ENCODE data around the gene UGT3A2. TPM values are rescaled to one million over a fixed set of nuclear protein-coding genes. Genes with fewer than 3 reads are reported as not detected.

Gene UGT3A2
- polyA plus RNA-seq, 1 donor (not counting 4 experiments of a cell fraction or from before 2014, with no cell fraction given) = 0.07 TPM

DNA sequence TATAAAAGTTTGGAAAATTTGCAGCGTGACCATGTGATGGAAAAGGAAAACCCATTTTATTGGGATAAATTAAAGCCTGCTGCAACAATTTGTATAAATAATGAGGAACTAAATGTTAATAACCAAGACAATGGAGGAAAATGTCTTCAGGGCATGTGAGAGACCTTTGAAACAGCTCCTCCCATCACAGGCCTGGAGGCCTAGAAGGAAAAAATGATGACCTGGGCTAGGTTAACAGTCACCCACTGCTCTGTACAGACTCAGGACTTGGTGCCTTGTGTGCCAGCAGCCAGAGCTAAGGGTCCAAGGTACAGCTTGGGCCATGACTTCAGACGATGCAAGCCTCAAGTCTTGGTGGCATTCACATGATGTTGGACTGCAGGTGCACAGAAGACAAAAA, 53.5 kb downstream of the UGT3A2 start:
- Histone ChIP-seq H3K9ac (ENCODE audit: control insufficient read depth, extremely low read depth, insufficient read depth, low read length) (no peak overlapping the region), H3K9me3 (ENCODE audit: control insufficient read depth, low read depth, low read length) (peaks cover 2% of the 10 kb centered on the region), H4K20me1 (ENCODE audit: control insufficient read depth, extremely low read depth, insufficient read depth, low read length) (no peaks in the 10 kb centered on the region), H3K36me3 (ENCODE audit: control insufficient read depth in 2 of 2, extremely low read depth in 1 of 2, insufficient read depth in 2 of 2, low read length in 2 of 2) (no peaks in the 10 kb centered on the region), H3K9me1 (ENCODE audit: control insufficient read depth, extremely low read depth, insufficient read depth, low read length) (no peaks in the 10 kb centered on the region), H2AFZ (ENCODE audit: control insufficient read depth, low read length) (no peak overlapping the region), H3K4me1 (ENCODE audit: control insufficient read depth, extremely low read depth, insufficient read depth, low read length) (no peaks in the 10 kb centered on the region), H3K4me3 (ENCODE audit: control insufficient read depth in 2 of 3, extremely low read depth in 1 of 3, insufficient read depth in 2 of 3, low read depth in 1 of 3, low read length in 3 of 3) (no peak overlapping the region), H3K4me2 (ENCODE audit: control insufficient read depth, extremely low read depth, insufficient read depth, low read depth, low read length) (no peak overlapping the region), H3K27me3 (ENCODE audit: control insufficient read depth, extremely low read depth, insufficient read depth, low read length) (no peaks in the 10 kb centered on the region), H3K27ac (ENCODE audit: control insufficient read depth, insufficient read depth, low read length) (no peak overlapping the region), H3K79me2 (ENCODE audit: control insufficient read depth, insufficient read depth, low read length) (no peaks in the 10 kb centered on the region)
- TF ChIP-seq EZH2 (IDR thresholded peaks at IDR 0.05; ENCODE audit: low read length) = no peak
- TF ChIP-seq, protein P1, sequence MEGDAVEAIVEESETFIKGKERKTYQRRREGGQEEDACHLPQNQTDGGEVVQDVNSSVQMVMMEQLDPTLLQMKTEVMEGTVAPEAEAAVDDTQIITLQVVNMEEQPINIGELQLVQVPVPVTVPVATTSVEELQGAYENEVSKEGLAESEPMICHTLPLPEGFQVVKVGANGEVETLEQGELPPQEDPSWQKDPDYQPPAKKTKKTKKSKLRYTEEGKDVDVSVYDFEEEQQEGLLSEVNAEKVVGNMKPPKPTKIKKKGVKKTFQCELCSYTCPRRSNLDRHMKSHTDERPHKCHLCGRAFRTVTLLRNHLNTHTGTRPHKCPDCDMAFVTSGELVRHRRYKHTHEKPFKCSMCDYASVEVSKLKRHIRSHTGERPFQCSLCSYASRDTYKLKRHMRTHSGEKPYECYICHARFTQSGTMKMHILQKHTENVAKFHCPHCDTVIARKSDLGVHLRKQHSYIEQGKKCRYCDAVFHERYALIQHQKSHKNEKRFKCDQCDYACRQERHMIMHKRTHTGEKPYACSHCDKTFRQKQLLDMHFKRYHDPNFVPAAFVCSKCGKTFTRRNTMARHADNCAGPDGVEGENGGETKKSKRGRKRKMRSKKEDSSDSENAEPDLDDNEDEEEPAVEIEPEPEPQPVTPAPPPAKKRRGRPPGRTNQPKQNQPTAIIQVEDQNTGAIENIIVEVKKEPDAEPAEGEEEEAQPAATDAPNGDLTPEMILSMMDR (optimal IDR thresholded peaks at IDR 0.05 in 1 of 3, IDR thresholded peaks at IDR 0.05 in 1 of 3, conservative IDR thresholded peaks at IDR 0.05 in 1 of 3; ENCODE audit: extremely low read depth in 1 of 3, insufficient read depth in 2 of 3, low read length in 3 of 3) = no peak
- dilution Hi-C loops (cut with MboI; ENCODE audit: extremely low pct_ligation_motif_present, low sequenced_read_pairs) = no loop called here
- DNase-seq (ENCODE audit: low read depth, low spot score) = no peak
- FAIRE-seq = no peak

- TF ChIP-seq, protein P1 (optimal IDR thresholded peaks at IDR 0.05 in 1 of 3, IDR thresholded peaks at IDR 0.05 in 1 of 3, conservative IDR thresholded peaks at IDR 0.05 in 1 of 3; ENCODE audit: extremely low read depth in 1 of 3, insufficient read depth in 2 of 3, low read length in 3 of 3) = no peak
- TF ChIP-seq EZH2 (IDR thresholded peaks at IDR 0.05; ENCODE audit: low read length) = no peak
- H3K9me1 ChIP-seq (ENCODE audit: control insufficient read depth, extremely low read depth, insufficient read depth, low read length) = no peaks in the 10 kb centered on the region
- no peak overlapping the region for H2AFZ ChIP-seq (ENCODE audit: control insufficient read depth, low read length)
- no peaks in the 10 kb centered on the region for H3K27me3 ChIP-seq (ENCODE audit: control insufficient read depth, extremely low read depth, insufficient read depth, low read length)
- dilution Hi-C loops (cut with MboI; ENCODE audit: extremely low pct_ligation_motif_present, low sequenced_read_pairs) = no loop called here
- no peaks in the 10 kb centered on the region for H3K36me3 ChIP-seq (ENCODE audit: control insufficient read depth in 2 of 2, extremely low read depth in 1 of 2, insufficient read depth in 2 of 2, low read length in 2 of 2)
- peaks cover 2% of the 10 kb centered on the region for H3K9me3 ChIP-seq (ENCODE audit: control insufficient read depth, low read depth, low read length)
- no peak overlapping the region for H3K4me3 ChIP-seq (ENCODE audit: control insufficient read depth in 2 of 3, extremely low read depth in 1 of 3, insufficient read depth in 2 of 3, low read depth in 1 of 3, low read length in 3 of 3)
- no peaks in the 10 kb centered on the region for H3K4me1 ChIP-seq (ENCODE audit: control insufficient read depth, extremely low read depth, insufficient read depth, low read length)
- DNase-seq (ENCODE audit: low read depth, low spot score) = no peak
- no peaks in the 10 kb centered on the region for H3K79me2 ChIP-seq (ENCODE audit: control insufficient read depth, insufficient read depth, low read length)
- no peak overlapping the region for H3K27ac ChIP-seq (ENCODE audit: control insufficient read depth, insufficient read depth, low read length)
- no peak for FAIRE-seq
- no peak overlapping the region for H3K9ac ChIP-seq (ENCODE audit: control insufficient read depth, extremely low read depth, insufficient read depth, low read length)
- H3K4me2 ChIP-seq (ENCODE audit: control insufficient read depth, extremely low read depth, insufficient read depth, low read depth, low read length) = no peak overlapping the region
- H4K20me1 ChIP-seq (ENCODE audit: control insufficient read depth, extremely low read depth, insufficient read depth, low read length) = no peaks in the 10 kb centered on the region
These were observed 57.0 kb downstream of the UGT3A2 start for GRCh38 chr5:36009698-36010097.

Data from keratinocyte (primary cell).